Fibroblast of lung (primary cell): ENCODE results near the gene LRRC57. TPM values are rescaled to one million over a fixed set of nuclear protein-coding genes. Genes with fewer than 3 reads are reported as not detected.

ENCODE experiments used
- DNase-seq, 2 donors: peaks; one replicate each; pipeline versions ENCODE4 v3.0.0 to v3.0.0-alpha.2; 2010; ENCODE audit warnings: low read depth in 2 of 2
- H2AFZ ChIP-seq: 2 replicates; pipeline ENCODE4 v1.5.1; 2012; ENCODE audit warnings: low read length, control low read depth, inconsistent platforms
- H3K27ac ChIP-seq: 2 replicates; pipeline ENCODE4 v1.5.1; 2011; ENCODE audit warnings: low read length, control low read depth; ENCODE audit not compliant: insufficient read depth
- H3K27me3 ChIP-seq: 2 replicates; pipeline ENCODE4 v1.5.1; 2011; ENCODE audit warnings: mild to moderate bottlenecking, low read length; ENCODE audit not compliant: control insufficient read depth, insufficient read depth
- H3K36me3 ChIP-seq: 2 replicates; pipeline ENCODE4 v1.5.1; 2011; ENCODE audit warnings: low read length; ENCODE audit not compliant: control insufficient read depth, insufficient read depth
- H3K4me1 ChIP-seq: 2 replicates; pipeline ENCODE4 v1.5.1; 2011; ENCODE audit warnings: low read length; ENCODE audit not compliant: control insufficient read depth, insufficient read depth; ENCODE audit errors: extremely low read depth
- H3K4me2 ChIP-seq: 2 replicates; pipeline ENCODE4 v1.5.1; 2011; ENCODE audit warnings: low read length, control low read depth; ENCODE audit not compliant: insufficient read depth; ENCODE audit errors: extremely low read depth
- H3K4me3 ChIP-seq, 4 experiments: fragments of 200-600 bp in 1 of 4; sonication (generic) in 1 of 4; replicated peaks in 1 of 4; 2 replicates each; pipeline ENCODE4 v1.5.1; 2011 to 2016; ENCODE audit warnings: low read length in 4 of 4, low read depth in 3 of 4, mild to moderate bottlenecking in 3 of 4, control low read depth in 2 of 4, inconsistent platforms in 1 of 4, mixed read lengths in 1 of 4; ENCODE audit not compliant: insufficient read depth in 1 of 4; ENCODE audit errors: control extremely low read depth in 1 of 4
- H3K79me2 ChIP-seq: 2 replicates; pipeline ENCODE4 v1.5.1; 2012; ENCODE audit warnings: mild to moderate bottlenecking, low read length, inconsistent platforms; ENCODE audit not compliant: control insufficient read depth, insufficient read depth
- H3K9ac ChIP-seq: 2 replicates; pipeline ENCODE4 v1.5.1; 2011; ENCODE audit warnings: mild to moderate bottlenecking, low read length, control low read depth; ENCODE audit not compliant: insufficient read depth
- H3K9me3 ChIP-seq: 2 replicates; pipeline ENCODE4 v1.5.1; 2012; ENCODE audit warnings: low read depth, low read length; ENCODE audit not compliant: control insufficient read depth, insufficient read depth
- H4K20me1 ChIP-seq: 2 replicates; pipeline ENCODE4 v1.5.1; 2011; ENCODE audit warnings: low read length; ENCODE audit not compliant: control insufficient read depth, insufficient read depth; ENCODE audit errors: extremely low read depth
- EZH2 ChIP-seq: IDR thresholded peaks from 2 replicates; pipeline ENCODE4 v1.5.1; 2012; ENCODE audit warnings: low read length, control low read depth, mild to moderate bottlenecking; ENCODE audit errors: missing control alignments
- polyA plus RNA-seq, 2 donors: library from polyadenylated mRNA; depleted of rRNA in 1 of 2; stranded (reverse) in 1 of 2; unstranded in 1 of 2; fragments of >200 nt; gene quantifications; 2 replicates each; pipeline ENCODE4 v1.2.1, GENCODE V29; 2011 to 2012; ENCODE audit warnings: missing spikeins in 1 of 2
- total RNA-seq: library from RNA; depleted of rRNA; stranded (reverse); fragments of >200 nt; gene quantifications from 2 replicates; pipeline ENCODE4 v1.2.1, GENCODE V29; 2014
- TF ChIP-seq, protein P1 (sequence below), 2 donors: IDR thresholded peaks in 1 of 2; conservative IDR thresholded peaks in 1 of 2; 1 replicate in 1 of 2; 2 replicates in 1 of 2; pipeline ENCODE4 v1.5.1; 2011 to 2012; ENCODE audit warnings: low read length in 2 of 2, control low read depth in 1 of 2, inconsistent platforms in 1 of 2, low read depth in 1 of 2, mild to moderate bottlenecking in 1 of 2

LRRC57 gene
- total and polyA plus RNA-seq, 2 donors (not counting 1 experiment from before 2014, with no cell fraction given) = 13.9 to 19.3 TPM

- no peak overlapping the region for H3K4me2 ChIP-seq
- TF ChIP-seq EZH2 = no peak
- TF ChIP-seq, protein P1, sequence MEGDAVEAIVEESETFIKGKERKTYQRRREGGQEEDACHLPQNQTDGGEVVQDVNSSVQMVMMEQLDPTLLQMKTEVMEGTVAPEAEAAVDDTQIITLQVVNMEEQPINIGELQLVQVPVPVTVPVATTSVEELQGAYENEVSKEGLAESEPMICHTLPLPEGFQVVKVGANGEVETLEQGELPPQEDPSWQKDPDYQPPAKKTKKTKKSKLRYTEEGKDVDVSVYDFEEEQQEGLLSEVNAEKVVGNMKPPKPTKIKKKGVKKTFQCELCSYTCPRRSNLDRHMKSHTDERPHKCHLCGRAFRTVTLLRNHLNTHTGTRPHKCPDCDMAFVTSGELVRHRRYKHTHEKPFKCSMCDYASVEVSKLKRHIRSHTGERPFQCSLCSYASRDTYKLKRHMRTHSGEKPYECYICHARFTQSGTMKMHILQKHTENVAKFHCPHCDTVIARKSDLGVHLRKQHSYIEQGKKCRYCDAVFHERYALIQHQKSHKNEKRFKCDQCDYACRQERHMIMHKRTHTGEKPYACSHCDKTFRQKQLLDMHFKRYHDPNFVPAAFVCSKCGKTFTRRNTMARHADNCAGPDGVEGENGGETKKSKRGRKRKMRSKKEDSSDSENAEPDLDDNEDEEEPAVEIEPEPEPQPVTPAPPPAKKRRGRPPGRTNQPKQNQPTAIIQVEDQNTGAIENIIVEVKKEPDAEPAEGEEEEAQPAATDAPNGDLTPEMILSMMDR (conservative IDR thresholded peaks at IDR 0.05 in 1 of 2, IDR thresholded peaks at IDR 0.05 in 1 of 2; ENCODE audit: low read depth in 1 of 2, low read length in 2 of 2) = no peak
- H3K79me2 ChIP-seq = peaks cover 42% of the 10 kb centered on the region
- no peaks in the 10 kb centered on the region for H3K27me3 ChIP-seq
- no peak overlapping the region for H3K27ac ChIP-seq
- peaks cover 9% of the 10 kb centered on the region for H3K4me1 ChIP-seq
- no peak overlapping the region for H3K4me3 ChIP-seq
- H3K36me3 ChIP-seq = no peaks in the 10 kb centered on the region
- H3K9me3 ChIP-seq = no peaks in the 10 kb centered on the region
- no peak for DNase-seq
- H4K20me1 ChIP-seq = no peaks in the 10 kb centered on the region
- no peak overlapping the region for H3K9ac ChIP-seq
- H2AFZ ChIP-seq = no peak overlapping the region
These were observed 50.2 kb downstream of the LRRC57 start for GRCh38 chr15:42498212-42499068.

DNA sequence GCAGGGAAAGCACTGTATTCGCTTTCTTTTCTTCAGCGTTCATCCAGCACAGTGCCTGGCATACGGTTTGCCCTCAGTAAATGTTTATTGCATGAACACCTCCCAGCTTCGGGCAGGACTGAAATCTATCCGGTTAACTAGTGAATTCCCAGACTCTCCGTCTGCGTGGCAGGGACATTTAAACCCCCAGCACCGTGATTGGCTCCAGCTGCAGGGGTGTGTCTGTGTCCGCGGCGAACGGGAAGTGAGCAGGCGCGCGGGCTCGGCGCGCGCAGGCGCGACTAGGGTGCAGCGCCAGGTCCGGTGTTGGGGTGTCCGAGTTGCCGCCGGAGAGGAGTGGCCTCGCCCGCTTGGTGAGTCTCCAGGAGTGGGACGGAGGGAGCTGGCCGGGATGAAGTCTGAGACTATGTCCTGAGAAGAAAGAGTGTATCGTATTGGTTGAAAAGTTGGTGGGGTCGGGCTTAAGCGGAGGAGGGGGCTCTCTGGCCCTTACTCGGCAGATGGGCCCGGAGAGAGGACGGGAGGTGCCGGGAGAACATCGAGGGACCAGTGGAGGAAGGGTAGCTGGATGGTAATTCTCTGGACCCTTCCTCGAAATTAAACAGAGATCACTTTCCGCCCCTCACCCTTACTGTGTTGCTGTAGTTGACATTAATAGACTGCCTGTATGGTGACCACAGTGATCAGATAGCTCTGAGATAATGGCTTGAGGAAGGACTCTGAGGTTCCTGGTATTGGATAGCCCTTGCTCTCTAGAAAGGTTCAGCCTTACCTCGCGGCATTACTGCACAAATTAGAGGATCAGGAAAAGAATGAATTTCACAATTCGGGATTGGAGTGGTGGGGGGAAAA lies 53.0 kb downstream of the LRRC57 start, which contains the start of gene SNAP23:
SNAP23 (plus strand) TSS at position 274 of the 852 bp plus-strand sequence. CDS start 16,213 bp downstream, outside the sequence.
- H3K4me3 ChIP-seq = peak within 1 kb of the TSS; percentile 83 to 100 (median 94)
- H3K27me3 ChIP-seq = no peaks in the 10 kb centered on the region
- no peaks in the 10 kb centered on the region for H3K36me3 ChIP-seq
- H2AFZ ChIP-seq = peak within 1 kb of the TSS; percentile 73
- DNase-seq = peak; percentile 94 to 97
- H3K4me2 ChIP-seq = peak within 1 kb of the TSS; percentile 91
- no peaks in the 10 kb centered on the region for H3K9me3 ChIP-seq
- H3K4me1 ChIP-seq = peaks cover 13% of the 10 kb centered on the region
- peaks cover 23% of the 10 kb centered on the region for H3K79me2 ChIP-seq
- peak within 1 kb of the TSS; percentile 86 for H3K9ac ChIP-seq
- H4K20me1 ChIP-seq = no peaks in the 10 kb centered on the region
- TF ChIP-seq EZH2 = no peak
- TF ChIP-seq, protein P1 (conservative IDR thresholded peaks at IDR 0.05 in 1 of 2, IDR thresholded peaks at IDR 0.05 in 1 of 2; ENCODE audit: low read depth in 1 of 2, low read length in 2 of 2) = no peak
- H3K27ac ChIP-seq = peak within 1 kb of the TSS; percentile 80

DNA sequence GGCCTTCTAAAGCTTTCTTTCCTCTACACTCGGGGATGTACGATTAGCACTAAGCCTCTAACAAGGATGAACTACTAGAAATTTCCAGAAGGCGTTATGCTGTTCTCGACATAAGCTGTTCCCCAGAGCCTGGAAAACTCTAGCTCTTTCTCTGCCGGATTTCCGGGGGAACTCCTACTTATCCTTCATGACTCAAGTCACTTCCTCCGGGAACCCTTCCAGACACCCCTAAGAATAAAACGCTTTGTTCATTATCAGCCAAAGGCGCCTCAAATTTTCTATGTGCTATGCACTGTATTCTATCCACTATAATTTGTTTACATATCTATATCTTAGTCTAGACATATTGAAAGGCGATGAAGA lies 53.6 kb downstream of the LRRC57 start:
- H3K4me1 ChIP-seq = peaks cover 12% of the 10 kb centered on the region
- no peaks in the 10 kb centered on the region for H4K20me1 ChIP-seq
- H3K27me3 ChIP-seq = no peaks in the 10 kb centered on the region
- TF ChIP-seq, protein P1 (conservative IDR thresholded peaks at IDR 0.05 in 1 of 2, IDR thresholded peaks at IDR 0.05 in 1 of 2; ENCODE audit: low read depth in 1 of 2, low read length in 2 of 2) = no peak
- TF ChIP-seq EZH2 = no peak
- H3K9me3 ChIP-seq = no peaks in the 10 kb centered on the region
- H3K4me2 ChIP-seq = peak overlapping the region; percentile 74
- peak overlapping the region; percentile 80 for H3K27ac ChIP-seq
- H3K79me2 ChIP-seq = peaks cover 24% of the 10 kb centered on the region
- H2AFZ ChIP-seq = peak overlapping the region; percentile 18
- no peaks in the 10 kb centered on the region for H3K36me3 ChIP-seq
- DNase-seq = peak; percentile 63 to 77
- peak overlapping the region; percentile 83 to 100 (median 94) for H3K4me3 ChIP-seq
- H3K9ac ChIP-seq = peak overlapping the region; percentile 86
